Sigmoid colon (tissue), 7 donors: ENCODE data around the gene NT5C3A. TPM values are rescaled to one million over a fixed set of nuclear protein-coding genes. Genes with fewer than 3 reads are reported as not detected.

Experiments
- DNase-seq: peaks from one replicate; pipeline ENCODE4 v3.0.0-alpha.2; 2019
- H3K27ac ChIP-seq, 4 donors: fragments of 200-600 bp; sonication (generic); one replicate each; pipeline ENCODE4 v1.5.1; 2016 to 2019; ENCODE audit warnings: mild to moderate bottlenecking in 1 of 4
- H3K27me3 ChIP-seq, 3 donors: fragments of 200-600 bp; sonication (generic); one replicate each; pipeline ENCODE4 v1.5.1; 2019; ENCODE audit warnings: mild to moderate bottlenecking in 1 of 3
- H3K36me3 ChIP-seq, 4 donors: fragments of 200-600 bp; sonication (generic); one replicate each; pipeline ENCODE4 v1.5.1; 2016 to 2019
- H3K4me1 ChIP-seq, 4 donors: fragments of 200-600 bp; sonication (generic); one replicate each; pipeline ENCODE4 v1.5.1; 2017 to 2019
- H3K4me3 ChIP-seq, 4 donors: fragments of 200-600 bp; sonication (generic); one replicate each; pipeline ENCODE4 v1.5.1; 2017 to 2019; ENCODE audit warnings: mild to moderate bottlenecking in 2 of 4, moderate library complexity in 1 of 4
- H3K9me3 ChIP-seq, 4 donors: fragments of 200-600 bp in 3 of 4; sonication (generic) in 3 of 4; one replicate each; pipeline versions ENCODE4 v1.5.1 to v1.6.1; 2013 to 2019
- CTCF ChIP-seq, 4 experiments: fragments of 450-650 bp in 3 of 4; fragments of 200-600 bp in 1 of 4; IDR thresholded peaks; one replicate each; pipeline ENCODE4 v1.5.1; 2016 to 2019; ENCODE audit warnings: antibody characterized with exemption in 4 of 4, mild to moderate bottlenecking in 3 of 4, moderate library complexity in 2 of 4
- EP300 ChIP-seq, 4 donors: sonication (generic); formaldehyde crosslinking; IDR thresholded peaks; one replicate each; pipeline ENCODE4 v1.6.1; 2017; ENCODE audit warnings: antibody characterized with exemption in 4 of 4
- POLR2A ChIP-seq, 2 donors: fragments of 450-650 bp; IDR thresholded peaks; one replicate each; pipeline ENCODE4 v1.6.1; 2016; ENCODE audit warnings: antibody characterized with exemption in 2 of 2, mild to moderate bottlenecking in 2 of 2, moderate library complexity in 2 of 2
- POLR2AphosphoS5 ChIP-seq, 4 donors: sonication (generic); formaldehyde crosslinking; IDR thresholded peaks; one replicate each; pipeline ENCODE4 v1.6.1; 2017; ENCODE audit warnings: antibody characterized with exemption in 4 of 4
- WGBS, 2 donors: extraction: QIAGEN DNeasy Blood & Tissue Kit; methylation state at CpG; one replicate each; pipeline ENCODE4 v1.1.7; 2013; 5-methylcytosine and 5-hydroxymethylcytosine counted together
- intact Hi-C: fragments of 100-400 bp; cut with DNase I; formaldehyde crosslinking; loops from one replicate; pipeline ENCODE4 v1.15.1; 2023
- polyA plus RNA-seq, 3 donors: library from polyadenylated mRNA; stranded (reverse); fragments of 200-250 nt; gene quantifications; one replicate each; pipeline ENCODE4 v1.2.3, GENCODE V29; 2013
- total RNA-seq, 4 donors: library from RNA; depleted of rRNA; stranded (reverse); fragments of >200 nt; gene quantifications; one replicate each; pipeline ENCODE4 v1.1.0, GENCODE V29; 2016
- donor health status: healthy with polysubstance abuse.
- donor health status: Bipolar disorder and iron deficiency.
- donor health status: healthy.

NT5C3A gene
- total and polyA plus RNA-seq, 7 donors: 20.6 to 270 (median 29.6) TPM

DNA sequence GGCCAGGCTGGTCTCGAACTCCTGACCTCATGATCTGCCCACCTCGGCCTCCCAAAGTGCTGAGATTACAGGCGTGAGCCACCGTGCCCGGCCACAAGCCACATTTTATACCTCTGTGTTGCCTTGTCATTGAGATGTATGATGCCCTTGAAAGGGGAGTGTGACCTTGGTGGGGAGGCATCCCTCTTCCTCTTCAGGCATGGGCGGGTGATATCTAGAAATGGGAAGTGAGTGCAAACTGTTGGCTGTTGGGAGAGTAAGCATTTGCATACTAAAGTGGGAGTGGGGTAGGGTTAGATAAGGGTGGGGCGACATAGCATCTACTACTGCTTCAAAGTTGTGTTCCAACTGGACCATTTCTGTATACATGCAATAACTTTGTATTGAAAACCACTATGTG lies 26.6 kb upstream of the NT5C3A start:
- no peak for TF ChIP-seq CTCF (IDR thresholded peaks at IDR 0.05)
- TF ChIP-seq POLR2AphosphoS5 (IDR thresholded peaks at IDR 0.05): no peak
- no peak for TF ChIP-seq POLR2A (IDR thresholded peaks at IDR 0.05)
- no peak for TF ChIP-seq EP300 (IDR thresholded peaks at IDR 0.05)
- Histone ChIP-seq H3K4me1 (no peaks in the 10 kb centered on the region), H3K9me3 (no peaks in the 10 kb centered on the region), H3K4me3 (no peak overlapping the region), H3K27ac (no peak overlapping the region), H3K27me3 (no peaks in the 10 kb centered on the region), H3K36me3 (peaks cover 0 to 13% (median 3%) of the 10 kb centered on the region in 4 donors)
- 93 to 95% methylated on average over 7 of the region's 7 CpGs for WGBS, 2 donors
- no peak for DNase-seq
- intact Hi-C loops: no loop called here

- 91 to 94% methylated on average over 2 of the region's 2 CpGs for WGBS, 2 donors
- no peak overlapping the region for H3K4me3 ChIP-seq
Observed at GRCh38 chr7:33087858-33088257, 25.3 kb upstream of the NT5C3A start.

GRCh38 chr7:33087356-33087755 lies 24.8 kb upstream of the NT5C3A start:
- no peak for DNase-seq
- H3K27me3 ChIP-seq: no peaks in the 10 kb centered on the region
- intact Hi-C loops: no loop called here
- H3K36me3 ChIP-seq: no peaks in the 10 kb centered on the region
- H3K27ac ChIP-seq: no peak overlapping the region
- TF ChIP-seq CTCF (IDR thresholded peaks at IDR 0.05) (no peak), EP300 (IDR thresholded peaks at IDR 0.05) (no peak), POLR2A (IDR thresholded peaks at IDR 0.05) (no peak), POLR2AphosphoS5 (IDR thresholded peaks at IDR 0.05) (no peak)
- no peaks in the 10 kb centered on the region for H3K9me3 ChIP-seq
- no peaks in the 10 kb centered on the region for H3K4me1 ChIP-seq
- H3K4me3 ChIP-seq: no peak overlapping the region
- WGBS, 2 donors: 33 to 82% methylated on average over 2 of the region's 2 CpGs

More at GRCh38 chr7:33087858-33088257, 25.3 kb upstream of the NT5C3A start:
- Histone ChIP-seq H3K9me3 (no peaks in the 10 kb centered on the region), H3K4me1 (no peaks in the 10 kb centered on the region), H3K27ac (no peak overlapping the region), H3K36me3 (no peaks in the 10 kb centered on the region), H3K27me3 (no peaks in the 10 kb centered on the region)
- intact Hi-C loops: no loop called here
- no peak for DNase-seq
- no peak for TF ChIP-seq POLR2A (IDR thresholded peaks at IDR 0.05)
- TF ChIP-seq POLR2AphosphoS5 (IDR thresholded peaks at IDR 0.05): no peak
- no peak for TF ChIP-seq CTCF (IDR thresholded peaks at IDR 0.05)
- TF ChIP-seq EP300 (IDR thresholded peaks at IDR 0.05): no peak

- 89 to 91% methylated on average over 9 of the region's 9 CpGs for WGBS, 2 donors
- intact Hi-C loops: no loop called here
- no peaks in the 10 kb centered on the region for H3K9me3 ChIP-seq
- no peak for DNase-seq
- no peaks in the 10 kb centered on the region for H3K4me1 ChIP-seq
- H3K27ac ChIP-seq: no peak overlapping the region
- no peak overlapping the region for H3K4me3 ChIP-seq
- no peaks in the 10 kb centered on the region for H3K36me3 ChIP-seq
- no peaks in the 10 kb centered on the region for H3K27me3 ChIP-seq
- TF ChIP-seq CTCF (IDR thresholded peaks at IDR 0.05) (no peak), POLR2A (IDR thresholded peaks at IDR 0.05) (no peak), POLR2AphosphoS5 (IDR thresholded peaks at IDR 0.05) (no peak), EP300 (IDR thresholded peaks at IDR 0.05) (no peak)
Observed at GRCh38 chr7:33079763-33080690, 17.5 kb upstream of the NT5C3A start.
